ENCODE measurements around the gene LRRC41. TPM values are rescaled to one million over a fixed set of nuclear protein-coding genes. Genes with fewer than 3 reads are reported as not detected.

Gene LRRC41
- total and polyA plus RNA-seq, 8 donors, result 19.8 to 31.3 (median 26.2) TPM

DNA sequence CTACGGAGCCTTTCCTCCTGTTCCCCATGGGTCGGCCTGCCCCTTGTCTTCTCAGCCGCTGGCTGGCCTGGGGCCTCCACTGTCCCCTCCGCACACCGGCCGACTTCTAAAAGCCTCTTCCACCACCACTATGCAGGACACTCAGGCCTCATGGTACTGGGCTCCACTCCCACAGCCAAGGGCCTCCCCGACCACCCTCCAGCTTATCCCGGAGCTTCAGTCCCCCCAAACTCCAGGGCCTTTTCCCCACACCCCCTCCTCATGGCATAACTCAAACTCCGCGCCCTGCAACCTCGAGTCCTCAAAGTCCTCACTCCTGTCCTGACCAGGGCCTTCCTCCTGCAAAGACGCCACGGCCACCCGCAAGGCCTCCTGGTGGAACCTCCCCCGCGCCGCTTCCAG, 2.0 kb downstream of the LRRC41 start:
- TF ChIP-seq, protein P1, sequence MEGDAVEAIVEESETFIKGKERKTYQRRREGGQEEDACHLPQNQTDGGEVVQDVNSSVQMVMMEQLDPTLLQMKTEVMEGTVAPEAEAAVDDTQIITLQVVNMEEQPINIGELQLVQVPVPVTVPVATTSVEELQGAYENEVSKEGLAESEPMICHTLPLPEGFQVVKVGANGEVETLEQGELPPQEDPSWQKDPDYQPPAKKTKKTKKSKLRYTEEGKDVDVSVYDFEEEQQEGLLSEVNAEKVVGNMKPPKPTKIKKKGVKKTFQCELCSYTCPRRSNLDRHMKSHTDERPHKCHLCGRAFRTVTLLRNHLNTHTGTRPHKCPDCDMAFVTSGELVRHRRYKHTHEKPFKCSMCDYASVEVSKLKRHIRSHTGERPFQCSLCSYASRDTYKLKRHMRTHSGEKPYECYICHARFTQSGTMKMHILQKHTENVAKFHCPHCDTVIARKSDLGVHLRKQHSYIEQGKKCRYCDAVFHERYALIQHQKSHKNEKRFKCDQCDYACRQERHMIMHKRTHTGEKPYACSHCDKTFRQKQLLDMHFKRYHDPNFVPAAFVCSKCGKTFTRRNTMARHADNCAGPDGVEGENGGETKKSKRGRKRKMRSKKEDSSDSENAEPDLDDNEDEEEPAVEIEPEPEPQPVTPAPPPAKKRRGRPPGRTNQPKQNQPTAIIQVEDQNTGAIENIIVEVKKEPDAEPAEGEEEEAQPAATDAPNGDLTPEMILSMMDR (IDR thresholded peaks at IDR 0.05), result no peak
- peak overlapping the region; percentile 83 to 97 (median 96) for H3K27ac ChIP-seq
- H3K36me3 ChIP-seq, result peaks cover 0 to 16% (median 0%) of the 10 kb centered on the region in 3 donors
- H3K4me3 ChIP-seq, result peak overlapping the region; percentile 67 to 97 (median 83)
- no peaks in the 10 kb centered on the region for H3K27me3 ChIP-seq
- FAIRE-seq (no peak), DNase-seq (peak in 1 of 6 donors; percentile 58), ATAC-seq (no peak)
- intact Hi-C loops (cut with DNase I), result no loop called here
- H3K9me3 ChIP-seq, result no peaks in the 10 kb centered on the region
- H3K4me1 ChIP-seq, result peaks cover 4 to 32% (median 25%) of the 10 kb centered on the region in 3 donors
- WGBS, 2 donors, result 5 to 7% methylated on average over 17 of the region's 17 CpGs

- Histone ChIP-seq H3K27me3 (no peaks in the 10 kb centered on the region), H3K9me3 (no peaks in the 10 kb centered on the region), H3K36me3 (peaks cover 0 to 22% (median 3%) of the 10 kb centered on the region in 3 donors), H3K4me3 (peak overlapping the region in 3 of 4 donors; percentile 80 to 97 (median 86)), H3K27ac (peak overlapping the region; percentile 83 to 97 (median 96)), H3K4me1 (peaks cover 4 to 32% (median 25%) of the 10 kb centered on the region in 3 donors)
- no peak for DNase-seq
- TF ChIP-seq, protein P1 (IDR thresholded peaks at IDR 0.05), result no peak
- intact Hi-C loops (cut with DNase I), result no loop called here
- FAIRE-seq, result no peak
- ATAC-seq, result no peak
- 33 to 47% methylated on average over 6 of the region's 6 CpGs for WGBS, 2 donors
Observed at GRCh38 chr1:46300673-46301405, 2.6 kb downstream of the LRRC41 start.

GRCh38 chr1:46298387-46298786, 5.0 kb downstream of the LRRC41 start:
- intact Hi-C loops (cut with DNase I), result no loop called here
- H3K27ac ChIP-seq, result no peak overlapping the region

DNA sequence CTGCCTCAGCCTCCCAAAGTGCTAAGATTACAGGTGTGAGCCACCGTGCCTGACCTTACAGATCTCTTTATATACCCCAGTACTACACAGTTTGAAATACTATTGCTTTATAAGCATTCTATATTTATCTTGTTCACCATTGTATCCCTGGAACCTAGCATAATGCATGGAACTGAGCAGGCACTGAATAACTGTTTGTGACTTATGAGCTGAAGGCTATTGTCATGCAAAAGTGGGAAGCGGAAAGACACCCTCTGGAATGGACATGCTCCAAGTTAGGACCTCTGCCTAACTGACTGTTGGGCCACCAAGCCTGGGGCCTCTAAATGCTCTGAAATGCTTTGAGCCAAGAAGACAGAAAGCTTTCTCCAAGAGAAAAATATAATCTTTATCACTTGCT, 8.1 kb downstream of the LRRC41 start:
- 90 to 93% methylated on average over 2 of the region's 2 CpGs for WGBS, 2 donors
- TF ChIP-seq, protein P1 (IDR thresholded peaks at IDR 0.05), result no peak
- FAIRE-seq (no peak), ATAC-seq (no peak), DNase-seq (no peak)
- no peak overlapping the region for H3K4me3 ChIP-seq
- intact Hi-C loops (cut with DNase I), result no loop called here
- peaks cover 3 to 32% (median 4%) of the 10 kb centered on the region in 3 donors for H3K36me3 ChIP-seq
- H3K27ac ChIP-seq, result no peak overlapping the region
- H3K9me3 ChIP-seq, result no peaks in the 10 kb centered on the region
- H3K4me1 ChIP-seq, result peaks cover 0 to 13% (median 9%) of the 10 kb centered on the region in 3 donors
- H3K27me3 ChIP-seq, result no peaks in the 10 kb centered on the region

More at GRCh38 chr1:46298387-46298786, 5.0 kb downstream of the LRRC41 start:
- DNase-seq (no peak), ATAC-seq (no peak), FAIRE-seq (no peak)
- no peaks in the 10 kb centered on the region for H3K9me3 ChIP-seq
- H3K27me3 ChIP-seq, result no peaks in the 10 kb centered on the region
- H3K4me1 ChIP-seq, result peaks cover 4 to 23% (median 19%) of the 10 kb centered on the region in 3 donors
- H3K4me3 ChIP-seq, result no peak overlapping the region
- TF ChIP-seq, protein P1 (IDR thresholded peaks at IDR 0.05), result no peak
- H3K36me3 ChIP-seq, result peaks cover 3 to 32% (median 4%) of the 10 kb centered on the region in 3 donors

GRCh38 chr1:46289976-46290375, 13.4 kb downstream of the LRRC41 start:
- 88 to 93% methylated on average over 4 of the region's 4 CpGs for WGBS, 2 donors
- H3K27ac ChIP-seq, result no peak overlapping the region
- DNase-seq (no peak), FAIRE-seq (no peak), ATAC-seq (no peak)
- H3K9me3 ChIP-seq, result no peaks in the 10 kb centered on the region
- H3K4me1 ChIP-seq, result no peaks in the 10 kb centered on the region
- TF ChIP-seq, protein P1 (IDR thresholded peaks at IDR 0.05), result no peak
- no peak overlapping the region for H3K4me3 ChIP-seq
- H3K36me3 ChIP-seq, result peaks cover 0 to 10% (median 7%) of the 10 kb centered on the region in 3 donors
- intact Hi-C loops (cut with DNase I), result no loop called here
- no peaks in the 10 kb centered on the region for H3K27me3 ChIP-seq

All from pancreas (tissue), 10 donors.